K562 (cell line): ENCODE data around the gene SH3D19. TPM values are rescaled to one million over a fixed set of nuclear protein-coding genes. Genes with fewer than 3 reads are reported as not detected.

Source experiments
- ATAC-seq: fragments of 200-7000 bp; cut with Tn5 transposase; 3 replicates; pipeline ENCODE4 v1.9.1; 2020; ENCODE audit warnings: moderate library complexity
- BruUV-seq: library from RNA; stranded (reverse); fragments of 400-500 nt; replicated peaks from 2 replicates; lab custom pipeline; 2021; lab: Mats Ljungman, UMichigan
- CTCF ChIA-PET: fragments of 300-600 bp; formaldehyde crosslinking; extraction: SDS; loops from one replicate; lab custom pipeline; 2021; ENCODE audit warnings: low intra/inter-chr PET ratio; lab: Yijun Ruan, JAX
- POLR2A ChIA-PET: fragments of 300-600, 350-650 bp; sonication (Branson Sonifier 250); formaldehyde crosslinking; extraction: SDS; loops from one replicate; lab custom pipeline; 2021; ENCODE audit warnings: antibody characterized with exemption, inconsistent platforms; lab: Yijun Ruan, JAX
- DNase-seq, 4 experiments: peaks; one replicate each; pipeline versions ENCODE4 v3.0.0 to v3.0.0-alpha.2; 2011 to 2018; ENCODE audit warnings: low spot score in 3 of 4, mixed read lengths in 3 of 4; ENCODE audit errors: extremely low read depth in 1 of 4
- FAIRE-seq: peaks from 2 replicates; lab custom pipeline; 2011; peaks lifted over from hg19 to GRCh38; lab: Jason Lieb, UNC
- H2AFZ ChIP-seq: 2 replicates; pipeline ENCODE4 v1.6.0; 2011; ENCODE audit warnings: low read depth, low read length, control low read depth, inconsistent platforms
- H3K27ac ChIP-seq: fragments of 200-600 bp; 3 replicates; pipeline ENCODE4 v1.8.0; 2011; ENCODE audit warnings: low read depth, mild to moderate bottlenecking, control low read depth, inconsistent platforms, low read length, moderate library complexity, mixed read lengths; ENCODE audit errors: extremely low read depth
- H3K27me3 ChIP-seq, 2 experiments: fragments of 300-600 bp in 1 of 2; 2 replicates in 1 of 2; 3 replicates in 1 of 2; pipeline versions ENCODE4 v1.6.0 to v1.8.0; 2011; ENCODE audit warnings: inconsistent platforms in 2 of 2, low read length in 2 of 2, mild to moderate bottlenecking in 1 of 2, mixed read lengths in 1 of 2, moderate library complexity in 1 of 2; ENCODE audit not compliant: control insufficient read depth in 2 of 2, insufficient read depth in 2 of 2
- H3K36me3 ChIP-seq: fragments of 300-600 bp; 3 replicates; pipeline ENCODE4 v1.8.0; 2011; ENCODE audit warnings: mild to moderate bottlenecking, low read length, inconsistent platforms; ENCODE audit not compliant: control insufficient read depth, insufficient read depth
- H3K4me1 ChIP-seq, 2 experiments: fragments of 200-600 bp in 1 of 2; replicated peaks in 1 of 2; 2 replicates in 1 of 2; 3 replicates in 1 of 2; pipeline versions ENCODE4 v1.5.1 to v1.8.0; 2011; ENCODE audit warnings: inconsistent platforms in 2 of 2, low read length in 2 of 2, mild to moderate bottlenecking in 1 of 2, mixed read lengths in 1 of 2, moderate library complexity in 1 of 2; ENCODE audit not compliant: control insufficient read depth in 2 of 2, insufficient read depth in 2 of 2
- H3K4me2 ChIP-seq: 2 replicates; pipeline ENCODE4 v1.6.1; 2011; ENCODE audit warnings: low read length, control low read depth, inconsistent platforms, mixed read lengths; ENCODE audit not compliant: insufficient read depth
- H3K4me3 ChIP-seq: fragments of 200-600 bp; sonication (generic), shearing (Covaris generic); 2 replicates; pipeline ENCODE4 v1.5.1; 2016; ENCODE audit warnings: control low read depth, inconsistent platforms
- H3K79me2 ChIP-seq: fragments of 200-600 bp; 3 replicates; pipeline ENCODE4 v1.8.0; 2011; ENCODE audit warnings: low read length, inconsistent platforms; ENCODE audit not compliant: control insufficient read depth, insufficient read depth
- H3K9ac ChIP-seq, 2 experiments: 2 replicates each; pipeline versions ENCODE4 v1.6.0 to v1.6.1; 2011; ENCODE audit warnings: low read depth in 2 of 2, low read length in 2 of 2, control low read depth in 1 of 2, inconsistent platforms in 1 of 2, mild to moderate bottlenecking in 1 of 2, mixed read lengths in 1 of 2; ENCODE audit not compliant: insufficient read depth in 1 of 2
- H3K9me1 ChIP-seq: one replicate; pipeline ENCODE4 v1.6.0; 2011; ENCODE audit warnings: inconsistent platforms, mild to moderate bottlenecking, low read length, moderate library complexity; ENCODE audit not compliant: control insufficient read depth, insufficient read depth
- H3K9me3 ChIP-seq: replicated peaks from 2 replicates; pipeline ENCODE4 v1.5.1; 2011; ENCODE audit warnings: low read depth, low read length, inconsistent platforms; ENCODE audit not compliant: control insufficient read depth, insufficient read depth
- H4K20me1 ChIP-seq: replicated peaks from 2 replicates; pipeline ENCODE4 v1.6.1; 2011; ENCODE audit warnings: low read length, inconsistent platforms, mixed read lengths; ENCODE audit not compliant: control insufficient read depth, insufficient read depth
- BCOR ChIP-seq: fragments of 450-650 bp; IDR thresholded peaks from 2 replicates; pipeline ENCODE4 v1.6.1; 2016
- CCNT2 ChIP-seq: IDR thresholded peaks from 2 replicates; pipeline ENCODE4 v1.6.1; 2011; ENCODE audit warnings: borderline replicate concordance, low read depth, mild to moderate bottlenecking, moderate library complexity, mixed read lengths, low read length; ENCODE audit not compliant: insufficient read length; ENCODE audit errors: extremely low read depth
- CGGBP1 ChIP-seq: fragments of 250-450 bp; sonication (Bioruptor Pico); IDR thresholded peaks from 2 replicates; pipeline ENCODE4 v1.9.0; 2021; ENCODE audit warnings: mild to moderate bottlenecking
- DNMT1 ChIP-seq: fragments of 450-650 bp; IDR thresholded peaks from 2 replicates; pipeline ENCODE4 v1.6.1; 2016; ENCODE audit warnings: antibody characterized with exemption, mild to moderate bottlenecking
- EP400 ChIP-seq: fragments of 450-650 bp; IDR thresholded peaks from 2 replicates; pipeline ENCODE4 v1.6.1; 2017; ENCODE audit warnings: antibody characterized with exemption, mild to moderate bottlenecking, moderate library complexity
- EWSR1 ChIP-seq: fragments of 450-650 bp; IDR thresholded peaks from 2 replicates; pipeline ENCODE4 v1.6.1; 2018; ENCODE audit warnings: borderline replicate concordance, mild to moderate bottlenecking, low read depth, moderate library complexity; ENCODE audit not compliant: partially characterized antibody
- FOXA1 ChIP-seq: fragments of 450-650 bp; IDR thresholded peaks from 2 replicates; pipeline ENCODE4 v1.6.1; 2016; ENCODE audit warnings: mild to moderate bottlenecking, borderline replicate concordance
- GTF2A2 ChIP-seq: IDR thresholded peaks from 2 replicates; pipeline ENCODE4 v1.6.1; 2016; ENCODE audit warnings: mild to moderate bottlenecking, missing genetic modification characterization, missing compliant biosample characterization
- JUN ChIP-seq, 2 experiments: sonication (generic) in 1 of 2; formaldehyde crosslinking in 1 of 2; IDR thresholded peaks; 2 replicates each; pipeline versions ENCODE4 v1.6.1 to v1.8.0; 2012 to 2022; ENCODE audit warnings: borderline replicate concordance in 2 of 2, mild to moderate bottlenecking in 2 of 2, improper control_type of control experiment in 1 of 2, low read depth in 1 of 2, low read length in 1 of 2, missing genetic modification reagents in 1 of 2
- LARP7 ChIP-seq: fragments of 450-650 bp; IDR thresholded peaks from 2 replicates; pipeline ENCODE4 v1.6.1; 2016
- MBD2 ChIP-seq: sonication (generic); IDR thresholded peaks from 2 replicates; pipeline ENCODE4 v1.6.1; 2016; ENCODE audit warnings: low read depth, borderline replicate concordance
- POLR2A ChIP-seq: fragments of 450-650 bp; conservative IDR thresholded peaks from 2 replicates; pipeline ENCODE4 v1.6.1; 2016
- PTTG1 ChIP-seq: fragments of 450-650 bp; IDR thresholded peaks from 2 replicates; pipeline ENCODE4 v1.6.1; 2016; ENCODE audit warnings: low read depth, mild to moderate bottlenecking, missing genetic modification characterization, missing compliant biosample characterization
- SETDB1 ChIP-seq: IDR thresholded peaks from one replicate; pipeline ENCODE4 v1.6.1; 2012; ENCODE audit warnings: low read length, control low read depth, inconsistent platforms
- TEAD2 ChIP-seq: fragments of 450-650 bp; IDR thresholded peaks from 2 replicates; pipeline ENCODE4 v1.6.1; 2016; ENCODE audit warnings: missing genetic modification characterization, control low read depth, missing compliant biosample characterization
- ZC3H8 ChIP-seq: fragments of 450-650 bp; IDR thresholded peaks from 2 replicates; pipeline ENCODE4 v1.6.1; 2017
- ZNF583 ChIP-seq: fragments of 250-450 bp; sonication (Bioruptor Pico); IDR thresholded peaks from 2 replicates; pipeline ENCODE4 v1.4.0; 2020
- ZNF707 ChIP-seq: fragments of 250-450 bp; sonication (Bioruptor Pico); conservative IDR thresholded peaks from 2 replicates; pipeline ENCODE4 v1.8.0; 2022; ENCODE audit warnings: inconsistent platforms, mild to moderate bottlenecking, moderate library complexity
- WGBS: fragments of 100-300 bp; shearing (Covaris generic); methylation state at CpG from one replicate; pipeline ENCODE4 v1.1.6; 2016; ENCODE audit warnings: low coverage, mixed read lengths; ENCODE audit not compliant: insufficient coverage; ENCODE audit errors: missing lambda C conversion rate; 5-methylcytosine and 5-hydroxymethylcytosine counted together
- in situ Hi-C: fragments of 300-500 bp; cut with MboI; formaldehyde crosslinking; loops from 4 replicates; pipeline ENCODE4 v1.15.0; 2018; ENCODE audit warnings: inconsistent platforms, mixed read lengths
- intact Hi-C: fragments of 100-400 bp; cut with micrococcal nuclease; formaldehyde crosslinking; loops from 2 replicates; pipeline ENCODE4 v1.14.2; 2022
- polyA plus RNA-seq, 8 experiments: library from polyadenylated mRNA; depleted of rRNA in 4 of 8; stranded (reverse) in 5 of 8; unstranded in 3 of 8; fragments of >200 nt; fragmentation: Nextera tagmentation in 2 of 8; fragmentation: Illumina TruSeq in 1 of 8; extraction: Ambion mirVana in 2 of 8; extraction: Trizol in 1 of 8; gene quantifications; 2 replicates each; pipeline versions ENCODE4 v1.2.1 to v1.2.3, GENCODE V29; 2011 to 2014; ENCODE audit warnings: inconsistent platforms in 1 of 8, missing spikeins in 1 of 8
- total RNA-seq, 7 experiments: library from RNA; depleted of rRNA in 6 of 7; stranded (reverse); fragments of >200 nt in 6 of 7; fragmentation: Illumina TruSeq in 2 of 7; extraction: Trizol in 2 of 7; gene quantifications; 2 replicates each; pipeline versions ENCODE4 v1.2.1 to v1.2.3, GENCODE V29; 2011 to 2021; ENCODE audit warnings: low replicate concordance in 1 of 7
- TF ChIP-seq, protein P1 (sequence below): fragments of 150-350 bp; IDR thresholded peaks from 2 replicates; pipeline ENCODE4 v1.6.1; 2014; ENCODE audit warnings: low read depth, mild to moderate bottlenecking, low read length, borderline replicate concordance
- TF ChIP-seq, protein P2 (sequence below): fragments of 250-450 bp; sonication (Bioruptor Pico); IDR thresholded peaks from 2 replicates; pipeline ENCODE4 v1.8.0; 2022; ENCODE audit warnings: inconsistent platforms

Gene SH3D19
- total and polyA plus RNA-seq, 9 of the 15 experiments (the other 6 are each of a cell fraction or from before 2014, with no cell fraction given) = 0.42 to 2.2 (median 1.1) TPM; not detected in 6

DNA sequence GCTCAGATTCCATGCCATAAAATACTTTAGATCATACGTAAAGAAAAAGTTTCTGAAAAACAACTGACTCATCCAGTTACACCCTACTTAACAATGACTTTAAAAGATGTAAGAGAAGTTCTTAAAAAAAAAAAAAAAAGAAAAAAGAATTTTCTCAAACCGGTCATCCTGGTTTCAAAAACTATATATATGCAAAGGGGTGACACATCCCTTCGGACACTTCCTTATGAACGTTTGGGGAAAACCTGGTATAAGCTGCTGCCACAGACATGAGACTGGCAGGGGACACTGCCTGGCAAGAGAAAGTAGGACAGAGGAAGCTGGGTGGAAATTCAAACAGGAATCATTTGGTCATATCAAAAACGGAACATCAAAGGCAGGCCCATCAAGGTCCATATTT, 129.6 kb downstream of the SH3D19 start (continued):
- TF ChIP-seq JUN (IDR thresholded peaks at IDR 0.05; ENCODE audit: borderline replicate concordance, low read depth, low read length) (no peak), JUN (CRISPR knock-in tag; IDR thresholded peaks at IDR 0.05; ENCODE audit: borderline replicate concordance) (no peak), ZNF707 (no peak), LARP7 (no peak), CGGBP1 (no peak), GTF2A2 (tag) (no peak)
- TF ChIP-seq, protein P1, sequence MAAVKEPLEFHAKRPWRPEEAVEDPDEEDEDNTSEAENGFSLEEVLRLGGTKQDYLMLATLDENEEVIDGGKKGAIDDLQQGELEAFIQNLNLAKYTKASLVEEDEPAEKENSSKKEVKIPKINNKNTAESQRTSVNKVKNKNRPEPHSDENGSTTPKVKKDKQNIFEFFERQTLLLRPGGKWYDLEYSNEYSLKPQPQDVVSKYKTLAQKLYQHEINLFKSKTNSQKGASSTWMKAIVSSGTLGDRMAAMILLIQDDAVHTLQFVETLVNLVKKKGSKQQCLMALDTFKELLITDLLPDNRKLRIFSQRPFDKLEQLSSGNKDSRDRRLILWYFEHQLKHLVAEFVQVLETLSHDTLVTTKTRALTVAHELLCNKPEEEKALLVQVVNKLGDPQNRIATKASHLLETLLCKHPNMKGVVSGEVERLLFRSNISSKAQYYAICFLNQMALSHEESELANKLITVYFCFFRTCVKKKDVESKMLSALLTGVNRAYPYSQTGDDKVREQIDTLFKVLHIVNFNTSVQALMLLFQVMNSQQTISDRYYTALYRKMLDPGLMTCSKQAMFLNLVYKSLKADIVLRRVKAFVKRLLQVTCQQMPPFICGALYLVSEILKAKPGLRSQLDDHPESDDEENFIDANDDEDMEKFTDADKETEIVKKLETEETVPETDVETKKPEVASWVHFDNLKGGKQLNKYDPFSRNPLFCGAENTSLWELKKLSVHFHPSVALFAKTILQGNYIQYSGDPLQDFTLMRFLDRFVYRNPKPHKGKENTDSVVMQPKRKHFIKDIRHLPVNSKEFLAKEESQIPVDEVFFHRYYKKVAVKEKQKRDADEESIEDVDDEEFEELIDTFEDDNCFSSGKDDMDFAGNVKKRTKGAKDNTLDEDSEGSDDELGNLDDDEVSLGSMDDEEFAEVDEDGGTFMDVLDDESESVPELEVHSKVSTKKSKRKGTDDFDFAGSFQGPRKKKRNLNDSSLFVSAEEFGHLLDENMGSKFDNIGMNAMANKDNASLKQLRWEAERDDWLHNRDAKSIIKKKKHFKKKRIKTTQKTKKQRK = no peak

GRCh38 chr4:151193414-151193813, 132.0 kb downstream of the SH3D19 start:
- WGBS = 0% methylated on average over 2 of the region's 2 CpGs
- ChIA-PET CTCF (no interaction called here), POLR2A (no interaction called here)
- Histone ChIP-seq H4K20me1 (no peaks in the 10 kb centered on the region), H3K9me1 (no peaks in the 10 kb centered on the region), H3K27ac (no peak overlapping the region), H3K4me3 (no peak overlapping the region), H3K9ac (no peak overlapping the region), H3K79me2 (no peaks in the 10 kb centered on the region), H3K4me2 (no peak overlapping the region), H3K4me1 (no peaks in the 10 kb centered on the region), H2AFZ (no peak overlapping the region), H3K36me3 (no peaks in the 10 kb centered on the region), H3K9me3 (no peaks in the 10 kb centered on the region), H3K27me3 (peaks cover 0 to 6% of the 10 kb centered on the region in 2 experiments; a peak in 2 of 5 replicates)
- no TSS peak for BruUV-seq
- FAIRE-seq (peak; percentile 58), DNase-seq (no peak), ATAC-seq (no peak)
- intact Hi-C loops = no loop called here
- in situ Hi-C loops = no loop called here
- TF ChIP-seq EWSR1 (no peak), PTTG1 (tag) (no peak), FOXA1 (no peak), ZC3H8 (no peak), EP400 (no peak), CCNT2 (no peak), ZNF583 (CRISPR knock-in tag) (no peak), MBD2 (no peak), POLR2A (no peak), SETDB1 (no peak), TEAD2 (tag) (no peak), DNMT1 (no peak), BCOR (no peak)
- TF ChIP-seq, protein P2, sequence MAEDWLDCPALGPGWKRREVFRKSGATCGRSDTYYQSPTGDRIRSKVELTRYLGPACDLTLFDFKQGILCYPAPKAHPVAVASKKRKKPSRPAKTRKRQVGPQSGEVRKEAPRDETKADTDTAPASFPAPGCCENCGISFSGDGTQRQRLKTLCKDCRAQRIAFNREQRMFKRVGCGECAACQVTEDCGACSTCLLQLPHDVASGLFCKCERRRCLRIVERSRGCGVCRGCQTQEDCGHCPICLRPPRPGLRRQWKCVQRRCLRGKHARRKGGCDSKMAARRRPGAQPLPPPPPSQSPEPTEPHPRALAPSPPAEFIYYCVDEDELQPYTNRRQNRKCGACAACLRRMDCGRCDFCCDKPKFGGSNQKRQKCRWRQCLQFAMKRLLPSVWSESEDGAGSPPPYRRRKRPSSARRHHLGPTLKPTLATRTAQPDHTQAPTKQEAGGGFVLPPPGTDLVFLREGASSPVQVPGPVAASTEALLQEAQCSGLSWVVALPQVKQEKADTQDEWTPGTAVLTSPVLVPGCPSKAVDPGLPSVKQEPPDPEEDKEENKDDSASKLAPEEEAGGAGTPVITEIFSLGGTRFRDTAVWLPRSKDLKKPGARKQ (CRISPR knock-in tag) = no peak
